ENCODE results near the gene SELENBP1.

GRCh38 chr1:151327223-151327902, 45.1 kb downstream of the SELENBP1 start, which contains the start of gene PI4KB:
- no peak for TF ChIP-seq ISL1 (CRISPR knock-in tag; IDR thresholded peaks at IDR 0.05)
- TF ChIP-seq, protein P1, sequence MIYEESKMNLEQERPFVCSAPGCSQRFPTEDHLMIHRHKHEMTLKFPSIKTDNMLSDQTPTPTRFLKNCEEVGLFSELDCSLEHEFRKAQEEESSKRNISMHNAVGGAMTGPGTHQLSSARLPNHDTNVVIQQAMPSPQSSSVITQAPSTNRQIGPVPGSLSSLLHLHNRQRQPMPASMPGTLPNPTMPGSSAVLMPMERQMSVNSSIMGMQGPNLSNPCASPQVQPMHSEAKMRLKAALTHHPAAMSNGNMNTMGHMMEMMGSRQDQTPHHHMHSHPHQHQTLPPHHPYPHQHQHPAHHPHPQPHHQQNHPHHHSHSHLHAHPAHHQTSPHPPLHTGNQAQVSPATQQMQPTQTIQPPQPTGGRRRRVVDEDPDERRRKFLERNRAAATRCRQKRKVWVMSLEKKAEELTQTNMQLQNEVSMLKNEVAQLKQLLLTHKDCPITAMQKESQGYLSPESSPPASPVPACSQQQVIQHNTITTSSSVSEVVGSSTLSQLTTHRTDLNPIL (CRISPR knock-in tag; IDR thresholded peaks at IDR 0.05; ENCODE audit: low read depth): no peak
- no peak for TF ChIP-seq TCF4 (CRISPR knock-in tag; IDR thresholded peaks at IDR 0.05; ENCODE audit: borderline replicate concordance)
- no peak for TF ChIP-seq GLIS3 (CRISPR knock-in tag; IDR thresholded peaks at IDR 0.05)
- no peak for TF ChIP-seq RARB (CRISPR knock-in tag; IDR thresholded peaks at IDR 0.05)
- TF ChIP-seq PATZ1 (CRISPR knock-in tag; IDR thresholded peaks at IDR 0.05; ENCODE audit: borderline replicate concordance): no peak
- TF ChIP-seq ZFP30 (CRISPR knock-in tag; IDR thresholded peaks at IDR 0.05): no peak
- TF ChIP-seq ZNF565 (CRISPR knock-in tag; conservative IDR thresholded peaks at IDR 0.05; ENCODE audit: low read depth): no peak
- TF ChIP-seq, protein P2, sequence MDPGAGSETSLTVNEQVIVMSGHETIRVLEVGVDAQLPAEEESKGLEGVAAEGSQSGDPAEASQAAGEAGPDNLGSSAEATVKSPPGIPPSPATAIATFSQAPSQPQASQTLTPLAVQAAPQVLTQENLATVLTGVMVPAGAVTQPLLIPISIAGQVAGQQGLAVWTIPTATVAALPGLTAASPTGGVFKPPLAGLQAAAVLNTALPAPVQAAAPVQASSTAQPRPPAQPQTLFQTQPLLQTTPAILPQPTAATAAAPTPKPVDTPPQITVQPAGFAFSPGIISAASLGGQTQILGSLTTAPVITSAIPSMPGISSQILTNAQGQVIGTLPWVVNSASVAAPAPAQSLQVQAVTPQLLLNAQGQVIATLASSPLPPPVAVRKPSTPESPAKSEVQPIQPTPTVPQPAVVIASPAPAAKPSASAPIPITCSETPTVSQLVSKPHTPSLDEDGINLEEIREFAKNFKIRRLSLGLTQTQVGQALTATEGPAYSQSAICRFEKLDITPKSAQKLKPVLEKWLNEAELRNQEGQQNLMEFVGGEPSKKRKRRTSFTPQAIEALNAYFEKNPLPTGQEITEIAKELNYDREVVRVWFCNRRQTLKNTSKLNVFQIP (CRISPR knock-in tag; IDR thresholded peaks at IDR 0.05; ENCODE audit: borderline replicate concordance, low read depth): peak; percentile 74; the same call in 1 of the 2 replicates
- TF ChIP-seq ZNF70 (CRISPR knock-in tag; IDR thresholded peaks at IDR 0.05): no peak
- TF ChIP-seq, protein P3, sequence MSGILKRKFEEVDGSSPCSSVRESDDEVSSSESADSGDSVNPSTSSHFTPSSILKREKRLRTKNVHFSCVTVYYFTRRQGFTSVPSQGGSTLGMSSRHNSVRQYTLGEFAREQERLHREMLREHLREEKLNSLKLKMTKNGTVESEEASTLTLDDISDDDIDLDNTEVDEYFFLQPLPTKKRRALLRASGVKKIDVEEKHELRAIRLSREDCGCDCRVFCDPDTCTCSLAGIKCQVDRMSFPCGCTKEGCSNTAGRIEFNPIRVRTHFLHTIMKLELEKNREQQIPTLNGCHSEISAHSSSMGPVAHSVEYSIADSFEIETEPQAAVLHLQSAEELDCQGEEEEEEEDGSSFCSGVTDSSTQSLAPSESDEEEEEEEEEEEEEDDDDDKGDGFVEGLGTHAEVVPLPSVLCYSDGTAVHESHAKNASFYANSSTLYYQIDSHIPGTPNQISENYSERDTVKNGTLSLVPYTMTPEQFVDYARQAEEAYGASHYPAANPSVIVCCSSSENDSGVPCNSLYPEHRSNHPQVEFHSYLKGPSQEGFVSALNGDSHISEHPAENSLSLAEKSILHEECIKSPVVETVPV (CRISPR knock-in tag; IDR thresholded peaks at IDR 0.05): no peak
- TF ChIP-seq, protein P4, sequence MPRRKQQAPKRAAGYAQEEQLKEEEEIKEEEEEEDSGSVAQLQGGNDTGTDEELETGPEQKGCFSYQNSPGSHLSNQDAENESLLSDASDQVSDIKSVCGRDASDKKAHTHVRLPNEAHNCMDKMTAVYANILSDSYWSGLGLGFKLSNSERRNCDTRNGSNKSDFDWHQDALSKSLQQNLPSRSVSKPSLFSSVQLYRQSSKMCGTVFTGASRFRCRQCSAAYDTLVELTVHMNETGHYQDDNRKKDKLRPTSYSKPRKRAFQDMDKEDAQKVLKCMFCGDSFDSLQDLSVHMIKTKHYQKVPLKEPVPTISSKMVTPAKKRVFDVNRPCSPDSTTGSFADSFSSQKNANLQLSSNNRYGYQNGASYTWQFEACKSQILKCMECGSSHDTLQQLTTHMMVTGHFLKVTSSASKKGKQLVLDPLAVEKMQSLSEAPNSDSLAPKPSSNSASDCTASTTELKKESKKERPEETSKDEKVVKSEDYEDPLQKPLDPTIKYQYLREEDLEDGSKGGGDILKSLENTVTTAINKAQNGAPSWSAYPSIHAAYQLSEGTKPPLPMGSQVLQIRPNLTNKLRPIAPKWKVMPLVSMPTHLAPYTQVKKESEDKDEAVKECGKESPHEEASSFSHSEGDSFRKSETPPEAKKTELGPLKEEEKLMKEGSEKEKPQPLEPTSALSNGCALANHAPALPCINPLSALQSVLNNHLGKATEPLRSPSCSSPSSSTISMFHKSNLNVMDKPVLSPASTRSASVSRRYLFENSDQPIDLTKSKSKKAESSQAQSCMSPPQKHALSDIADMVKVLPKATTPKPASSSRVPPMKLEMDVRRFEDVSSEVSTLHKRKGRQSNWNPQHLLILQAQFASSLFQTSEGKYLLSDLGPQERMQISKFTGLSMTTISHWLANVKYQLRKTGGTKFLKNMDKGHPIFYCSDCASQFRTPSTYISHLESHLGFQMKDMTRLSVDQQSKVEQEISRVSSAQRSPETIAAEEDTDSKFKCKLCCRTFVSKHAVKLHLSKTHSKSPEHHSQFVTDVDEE (CRISPR knock-in tag; IDR thresholded peaks at IDR 0.05): no peak
- TF ChIP-seq ARNTL (CRISPR knock-in tag; IDR thresholded peaks at IDR 0.05; ENCODE audit: borderline replicate concordance, low read depth): no peak
- TF ChIP-seq CSDC2 (CRISPR knock-in tag; IDR thresholded peaks at IDR 0.05): no peak

Measured in SK-N-SH treated with all-trans-retinoic acid at 6 μM for 48 hours (cell line).